GM21390 (cell line): ENCODE results near the gene RAD51B.

Experiments used
- ATAC-seq: cut with Tn5 transposase; IDR thresholded peaks from one replicate; pipeline ENCODE4 v1.9.1; 2021; ENCODE audit not compliant: unreplicated experiment

RAD51B gene

GRCh38 chr14:68343534-68344118 lies 524.0 kb downstream of the RAD51B start:
- no peak for ATAC-seq

GRCh38 chr14:68345738-68346137 lies 526.2 kb downstream of the RAD51B start:
- no peak for ATAC-seq

DNA sequence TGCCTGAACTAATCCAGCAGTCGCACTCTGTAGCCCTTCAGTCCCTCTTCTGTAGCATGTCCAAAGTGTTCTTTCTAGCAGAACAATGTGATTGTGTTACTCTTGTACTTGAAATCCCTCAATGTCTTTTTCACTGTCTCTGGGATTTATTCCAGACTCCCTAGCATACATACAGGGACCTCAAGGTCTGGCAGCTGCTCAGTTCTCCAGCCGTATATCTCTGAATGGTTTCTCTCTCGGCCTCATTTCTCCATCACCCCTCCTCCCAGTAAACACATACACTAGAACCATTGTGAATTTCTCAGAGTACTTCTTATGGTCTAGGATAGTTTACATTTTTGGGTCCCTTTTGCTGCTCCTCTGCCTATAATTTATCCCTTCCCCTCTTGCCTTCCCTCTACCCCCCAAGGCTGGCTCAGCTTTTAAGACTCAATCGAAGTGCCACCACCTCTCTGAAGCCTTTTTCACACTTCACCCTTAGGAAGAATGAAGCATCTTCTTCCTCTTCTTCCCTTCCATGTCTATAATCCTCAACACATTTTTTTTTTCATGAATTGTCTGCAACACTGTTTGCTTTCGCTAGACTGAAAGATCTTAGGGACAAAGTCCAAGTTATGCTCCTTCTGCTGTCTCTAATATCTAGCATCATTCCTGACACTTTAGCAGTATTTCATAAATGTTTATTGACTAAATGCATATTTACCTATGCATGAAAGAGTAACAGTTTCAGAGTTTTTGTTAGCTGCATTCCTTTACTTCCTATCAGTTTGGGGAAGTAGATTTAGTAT lies 527.2 kb downstream of the RAD51B start:
- ATAC-seq = no peak

DNA sequence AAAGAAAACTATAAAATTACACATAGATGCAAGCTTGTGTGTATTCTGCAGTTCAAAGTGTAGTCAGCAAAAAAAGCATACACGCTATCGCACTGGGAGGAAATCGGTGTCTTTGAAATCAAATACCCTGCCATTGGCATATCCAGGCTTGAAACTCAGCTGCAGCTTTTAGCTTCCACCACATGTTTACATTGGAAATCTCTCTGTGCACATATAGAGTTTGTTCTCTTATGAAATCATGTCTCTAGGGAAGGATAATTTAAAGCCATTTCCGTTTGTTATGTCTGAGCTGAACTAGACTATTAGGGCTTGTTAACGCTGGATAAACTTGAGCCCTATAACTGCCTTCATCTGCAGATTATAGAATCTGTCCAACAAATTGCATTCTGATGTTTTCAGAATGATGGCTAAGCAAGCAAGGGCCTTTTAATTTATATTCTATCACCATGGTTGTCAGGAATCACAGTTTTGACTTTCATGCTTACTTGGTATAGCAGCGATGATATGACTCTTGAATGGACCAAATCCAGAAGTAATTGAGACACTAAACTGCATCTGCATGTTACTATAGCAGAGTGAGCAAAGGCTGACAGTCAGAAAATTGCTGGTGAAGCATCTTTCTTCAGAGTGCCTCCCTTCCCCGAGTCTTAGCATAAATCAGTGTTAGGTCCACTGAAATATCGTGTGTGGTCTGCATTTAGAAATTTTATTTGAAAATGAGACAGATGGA lies 530.5 kb downstream of the RAD51B start:
- ATAC-seq = no peak

GRCh38 chr14:68355415-68355814 lies 535.8 kb downstream of the RAD51B start:
- no peak for ATAC-seq

DNA sequence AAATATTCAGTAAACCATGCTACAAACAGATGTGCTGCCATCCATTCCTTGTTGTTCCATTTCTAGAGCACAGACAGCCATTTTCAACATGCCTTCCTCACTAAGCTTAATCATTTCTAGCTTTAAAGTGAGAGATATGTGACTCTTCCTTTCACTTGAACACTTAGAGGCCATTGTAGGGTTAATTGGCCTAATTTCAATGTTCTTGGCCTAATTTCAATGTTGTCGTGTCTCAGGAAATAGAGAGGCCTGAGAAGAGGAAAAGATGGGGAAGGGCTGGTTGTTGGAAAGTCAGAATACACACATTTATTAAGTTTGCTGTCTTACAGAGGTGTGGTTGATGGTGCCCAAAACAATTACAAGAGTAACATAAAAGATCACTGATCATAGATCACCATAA lies 538.2 kb downstream of the RAD51B start:
- ATAC-seq = no peak

GRCh38 chr14:68358500-68358899 lies 538.9 kb downstream of the RAD51B start:
- ATAC-seq = no peak

DNA sequence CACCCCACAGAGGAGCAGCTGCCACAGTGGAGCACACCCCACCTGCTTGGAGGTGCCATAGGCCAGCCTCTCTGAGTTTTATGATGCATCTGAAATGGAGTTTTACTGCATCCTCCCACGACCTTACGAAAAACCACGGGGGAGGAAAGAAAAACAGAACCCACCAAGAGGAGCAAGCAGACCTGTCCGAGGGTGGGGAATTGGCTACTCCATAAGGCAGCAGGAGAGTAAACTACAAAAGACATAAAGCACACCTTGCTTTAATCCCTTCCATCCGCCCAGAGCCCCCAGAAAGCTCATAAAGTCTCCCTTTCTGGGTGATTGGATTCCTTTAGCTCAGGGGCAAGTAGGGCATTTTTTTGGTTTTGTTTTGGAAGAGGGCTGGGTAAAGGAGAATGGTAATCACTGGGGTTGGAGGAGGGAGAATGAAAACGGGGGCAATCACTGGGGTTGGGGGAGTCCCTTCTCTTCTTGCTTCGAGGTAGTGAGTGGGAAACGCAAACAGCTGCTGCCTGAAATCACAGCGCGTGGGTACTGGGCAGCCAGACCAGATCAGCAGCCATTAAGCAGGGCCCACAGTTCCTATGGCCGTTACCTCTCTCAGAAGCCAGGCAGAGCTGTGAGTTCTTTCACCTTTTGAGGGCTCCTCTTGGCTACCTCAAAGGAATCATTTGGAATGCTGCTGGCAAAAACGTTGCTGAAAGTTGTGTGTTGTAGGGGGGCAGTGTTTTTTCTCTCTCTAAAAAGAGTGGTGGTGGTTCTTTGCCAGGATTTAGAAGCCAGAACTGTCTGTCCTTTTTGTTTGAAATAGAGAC lies 539.6 kb downstream of the RAD51B start:
- ATAC-seq = no peak

GRCh38 chr14:68359837-68360552 lies 540.4 kb downstream of the RAD51B start:
- no peak for ATAC-seq

GRCh38 chr14:68361231-68361630 lies 541.7 kb downstream of the RAD51B start:
- ATAC-seq = no peak

DNA sequence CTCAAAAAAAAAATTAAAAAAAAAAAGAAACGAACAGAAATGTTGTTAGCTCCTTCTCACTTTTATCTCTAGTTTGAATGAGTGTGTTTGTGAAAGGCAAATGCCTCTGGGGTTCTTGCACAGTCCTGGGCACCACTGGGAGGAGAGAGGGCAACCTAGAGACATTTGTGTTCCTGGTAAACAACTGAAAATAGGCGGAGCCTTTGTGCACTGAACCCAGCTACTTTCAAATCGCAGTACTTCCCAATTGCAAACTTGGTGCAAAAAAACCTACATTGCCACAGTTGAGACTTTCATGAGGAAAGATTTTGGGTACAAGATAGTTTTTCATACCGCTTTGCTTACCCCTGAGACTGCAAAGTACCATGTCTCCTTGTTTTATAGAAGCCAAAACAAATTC lies 543.3 kb downstream of the RAD51B start:
- ATAC-seq = no peak

GRCh38 chr14:68363466-68363842 lies 543.9 kb downstream of the RAD51B start:
- no peak for ATAC-seq

DNA sequence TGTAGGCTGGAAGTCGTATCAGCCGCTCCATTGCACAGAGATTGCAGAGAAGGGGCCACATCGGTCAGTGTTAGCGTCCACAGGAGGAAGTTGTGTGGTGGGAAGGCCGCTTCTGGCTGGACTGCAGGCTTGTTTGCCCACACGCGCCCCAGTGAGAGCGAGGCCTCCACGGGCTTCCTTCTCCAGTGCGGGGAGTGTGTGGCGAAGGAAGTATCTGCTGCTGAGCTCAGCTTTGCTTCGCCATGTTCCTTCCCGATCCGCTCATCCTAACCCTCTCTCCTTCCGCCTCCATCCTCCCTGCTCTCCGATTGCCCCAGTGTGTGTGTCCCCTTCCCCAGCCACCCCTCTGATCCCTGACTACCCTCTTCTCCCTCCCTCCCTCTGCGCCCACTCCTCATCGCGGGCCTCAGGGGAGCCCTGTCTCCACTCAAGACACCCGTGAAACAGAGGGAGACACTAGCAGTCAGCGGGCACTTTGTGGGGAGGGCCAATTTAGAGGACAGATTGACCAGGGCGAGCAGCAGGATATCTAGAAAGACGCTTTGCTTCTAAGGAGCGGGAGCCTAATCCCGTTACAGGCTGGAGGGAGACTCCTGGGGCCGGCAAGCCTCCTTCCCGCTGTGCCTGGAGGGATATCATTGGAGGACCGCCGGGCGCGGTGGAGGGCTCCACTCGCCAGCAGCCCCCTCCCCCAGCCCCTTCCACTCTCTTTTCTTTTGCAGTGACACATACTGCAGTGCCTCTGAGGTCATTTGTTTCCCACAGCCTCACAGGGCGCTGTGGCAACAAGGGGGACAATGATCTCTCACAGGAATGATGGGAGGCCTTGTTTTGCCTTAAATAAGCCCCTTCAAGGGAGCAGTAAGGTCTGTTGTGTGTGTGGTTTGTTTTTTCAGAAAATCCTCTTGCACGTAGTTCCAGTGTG lies 544.5 kb downstream of the RAD51B start:
- no peak for ATAC-seq

- no peak for ATAC-seq
Observed at GRCh38 chr14:68364792-68365192, 545.2 kb downstream of the RAD51B start.

GRCh38 chr14:68365228-68365627 lies 545.6 kb downstream of the RAD51B start:
- no peak for ATAC-seq

- no peak for ATAC-seq
Observed at GRCh38 chr14:68366656-68367055, 547.1 kb downstream of the RAD51B start.

- ATAC-seq = no peak
Observed at GRCh38 chr14:68367536-68367935, 548.0 kb downstream of the RAD51B start.

DNA sequence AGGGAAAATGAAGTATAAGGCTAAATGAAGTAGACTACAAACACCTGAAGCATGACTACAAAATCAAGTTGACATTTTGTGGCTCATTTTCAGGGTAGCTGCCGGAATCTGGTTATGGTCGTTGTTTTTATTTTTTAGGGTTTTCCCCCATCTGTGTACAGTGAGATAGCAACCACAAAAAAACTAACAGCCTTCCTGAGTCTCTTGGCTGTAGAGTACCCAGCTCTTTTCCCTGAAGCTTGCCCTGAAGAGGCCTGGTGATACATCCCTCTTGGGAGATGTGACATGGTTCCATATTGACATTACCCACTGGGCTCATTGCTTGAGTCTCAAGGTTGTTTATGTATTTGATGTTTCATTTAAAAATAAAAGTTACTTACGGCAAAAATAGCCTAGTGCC lies 549.3 kb downstream of the RAD51B start:
- ATAC-seq = peak; percentile 49

DNA sequence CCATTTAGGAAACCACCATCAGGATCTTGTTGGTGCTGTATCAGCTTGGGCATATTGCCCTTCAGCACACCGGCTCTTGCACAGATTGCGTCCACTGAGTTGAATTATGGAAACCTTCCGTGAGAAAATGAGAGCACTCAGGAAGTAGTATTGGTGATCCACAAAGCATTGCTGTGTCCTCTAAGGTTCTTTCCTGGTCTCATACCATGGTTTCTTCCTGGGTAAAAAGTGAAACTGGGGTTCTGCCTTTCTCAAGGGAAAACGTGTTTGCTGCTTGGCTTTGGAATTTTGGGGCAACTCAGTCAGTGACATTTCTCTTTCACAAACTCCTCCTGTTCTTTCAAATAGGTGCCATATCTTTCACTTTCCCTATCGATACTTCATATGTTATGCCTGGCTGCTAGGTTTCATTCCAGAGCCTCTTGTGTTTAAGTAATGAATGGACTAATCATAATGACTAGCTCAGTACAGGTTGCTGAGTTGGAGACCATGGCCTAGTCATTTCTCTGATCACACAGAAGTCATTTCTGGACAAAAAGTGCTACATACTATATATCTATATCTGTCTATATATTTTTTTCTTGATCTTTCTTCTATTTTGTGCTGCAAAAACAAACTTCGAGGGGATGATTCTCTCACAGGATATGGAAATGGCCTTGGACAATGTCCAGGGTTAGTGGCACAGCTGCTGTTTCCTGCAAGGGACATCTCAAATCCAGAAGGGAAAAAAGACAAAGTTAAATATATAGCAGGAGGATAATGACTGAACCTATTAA lies 549.9 kb downstream of the RAD51B start:
- peak; percentile 63 for ATAC-seq
